ENCODE measurements around the gene ACCS.

DNA sequence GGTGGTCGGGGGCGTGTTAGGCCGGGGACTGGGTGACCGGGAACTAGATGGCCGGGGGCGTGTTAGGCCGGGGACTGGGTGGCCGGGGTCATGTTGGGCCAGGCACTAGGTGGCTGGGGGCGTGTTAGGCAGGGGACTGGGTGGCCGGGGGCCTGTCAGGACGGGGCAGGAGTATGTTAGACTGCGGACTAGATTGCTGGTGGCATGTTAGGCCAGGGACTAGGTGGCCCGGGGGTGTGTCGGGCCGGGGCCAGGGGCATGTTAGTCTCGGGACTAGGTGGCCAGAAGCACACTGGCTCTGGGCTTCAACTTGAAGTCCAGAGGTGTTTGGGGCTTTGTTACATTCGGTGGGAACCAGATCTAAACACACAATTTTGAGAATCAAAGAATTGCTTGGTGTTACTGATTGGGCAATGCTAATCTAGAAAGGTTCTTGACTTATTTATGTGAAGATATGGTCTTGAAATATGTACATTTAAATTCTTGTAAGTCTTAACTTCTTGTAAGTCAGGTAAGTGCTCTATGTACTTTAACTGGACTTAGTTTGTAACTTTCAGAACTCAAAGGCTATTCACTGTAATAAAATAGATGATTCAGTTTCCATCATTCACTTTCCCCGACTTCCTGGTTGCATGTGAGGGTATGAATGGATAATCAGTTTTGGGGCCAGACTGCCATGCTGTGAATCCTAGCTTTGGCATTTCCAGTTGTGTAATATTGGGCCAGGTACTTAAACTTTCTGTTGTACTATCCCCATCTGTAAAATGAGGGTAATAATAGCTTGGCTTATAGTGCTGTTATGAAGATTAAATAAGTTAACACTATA, 30.5 kb downstream of the ACCS start:
- TF ChIP-seq, protein P1, sequence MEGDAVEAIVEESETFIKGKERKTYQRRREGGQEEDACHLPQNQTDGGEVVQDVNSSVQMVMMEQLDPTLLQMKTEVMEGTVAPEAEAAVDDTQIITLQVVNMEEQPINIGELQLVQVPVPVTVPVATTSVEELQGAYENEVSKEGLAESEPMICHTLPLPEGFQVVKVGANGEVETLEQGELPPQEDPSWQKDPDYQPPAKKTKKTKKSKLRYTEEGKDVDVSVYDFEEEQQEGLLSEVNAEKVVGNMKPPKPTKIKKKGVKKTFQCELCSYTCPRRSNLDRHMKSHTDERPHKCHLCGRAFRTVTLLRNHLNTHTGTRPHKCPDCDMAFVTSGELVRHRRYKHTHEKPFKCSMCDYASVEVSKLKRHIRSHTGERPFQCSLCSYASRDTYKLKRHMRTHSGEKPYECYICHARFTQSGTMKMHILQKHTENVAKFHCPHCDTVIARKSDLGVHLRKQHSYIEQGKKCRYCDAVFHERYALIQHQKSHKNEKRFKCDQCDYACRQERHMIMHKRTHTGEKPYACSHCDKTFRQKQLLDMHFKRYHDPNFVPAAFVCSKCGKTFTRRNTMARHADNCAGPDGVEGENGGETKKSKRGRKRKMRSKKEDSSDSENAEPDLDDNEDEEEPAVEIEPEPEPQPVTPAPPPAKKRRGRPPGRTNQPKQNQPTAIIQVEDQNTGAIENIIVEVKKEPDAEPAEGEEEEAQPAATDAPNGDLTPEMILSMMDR (IDR thresholded peaks at IDR 0.05; ENCODE audit: insufficient read depth, low read length, poor library complexity, severe bottlenecking): no peak
- TF ChIP-seq EZH2phosphoT487 (conservative IDR thresholded peaks at IDR 0.05; ENCODE audit: low read length): no peak

Measured in SU-DHL-6 (cell line).